ENCODE measurements around the gene TRABD2B.
A peak's percentile ranks its signal among the peaks of the same experiment; 100 is the strongest.

Gene TRABD2B

GRCh38 chr1:47997289-47998200 is at the start of gene TRABD2B:
Gene TRABD2B, minus strand, starts transcription at chr1:47997385.
- DNase-seq = peak; percentile 66 to 77

- no peak for DNase-seq
Observed at GRCh38 chr1:48044311-48044710, 47.1 kb upstream of the TRABD2B start.

- DNase-seq = no peak
Observed at GRCh38 chr1:48043622-48044021, 46.4 kb upstream of the TRABD2B start.

GRCh38 chr1:48040154-48040553 is 43.0 kb upstream of the TRABD2B start:
- DNase-seq = no peak

GRCh38 chr1:48039088-48040054 is 42.2 kb upstream of the TRABD2B start:
- DNase-seq = no peak

GRCh38 chr1:48038270-48038767 is 41.1 kb upstream of the TRABD2B start:
- DNase-seq = no peak

- DNase-seq = no peak
Observed at GRCh38 chr1:48036710-48037355, 39.6 kb upstream of the TRABD2B start.

GRCh38 chr1:48035371-48036141 is 38.4 kb upstream of the TRABD2B start:
- no peak for DNase-seq

- no peak for DNase-seq
Observed at GRCh38 chr1:48033495-48034045, 36.4 kb upstream of the TRABD2B start.

GRCh38 chr1:48031676-48032075 is 34.5 kb upstream of the TRABD2B start:
- DNase-seq = no peak

GRCh38 chr1:48030696-48031365 is 33.6 kb upstream of the TRABD2B start:
- no peak for DNase-seq

GRCh38 chr1:48030211-48030610 is 33.0 kb upstream of the TRABD2B start:
- no peak for DNase-seq

- DNase-seq = no peak
Observed at GRCh38 chr1:48028218-48029069, 31.3 kb upstream of the TRABD2B start.

- DNase-seq = no peak
Observed at GRCh38 chr1:48027533-48027835, 30.3 kb upstream of the TRABD2B start.

GRCh38 chr1:48026701-48027532 is 29.7 kb upstream of the TRABD2B start:
- no peak for DNase-seq

- DNase-seq = no peak
Observed at GRCh38 chr1:48026275-48026674, 29.1 kb upstream of the TRABD2B start.

- no peak for DNase-seq
Observed at GRCh38 chr1:48025076-48025475, 27.9 kb upstream of the TRABD2B start.

- no peak for DNase-seq
Observed at GRCh38 chr1:48023488-48023887, 26.3 kb upstream of the TRABD2B start.

- DNase-seq = no peak
Observed at GRCh38 chr1:48022306-48022705, 25.1 kb upstream of the TRABD2B start.
